A549 (cell line): ENCODE data around the gene GALNTL6. TPM values are rescaled to one million over a fixed set of nuclear protein-coding genes. Genes with fewer than 3 reads are reported as not detected.

Experiments used
- ATAC-seq, 2 experiments: fragments of 200-7000 bp in 1 of 2; fragments of >200 bp in 1 of 2; cut with Nextera tagmentation in 1 of 2; cut with Tn5 transposase in 1 of 2; 3 replicates each; pipeline versions ENCODE4 v1.8.0 to v1.9.1; 2018 to 2020; ENCODE audit warnings: mild to moderate bottlenecking in 1 of 2, moderate library complexity in 1 of 2
- CTCF ChIA-PET: fragments of 300-600 bp; sonication (Branson Sonifier 250); formaldehyde crosslinking; extraction: SDS; loops from one replicate; lab custom pipeline; 2021; ENCODE audit warnings: antibody characterized with exemption, inconsistent platforms; lab: Yijun Ruan, JAX
- POLR2A ChIA-PET: fragments of 350-600 bp; formaldehyde crosslinking; extraction: SDS; loops from one replicate; lab custom pipeline; 2021; ENCODE audit warnings: antibody characterized with exemption, inconsistent platforms; lab: Yijun Ruan, JAX
- DNase-seq, 2 experiments: peaks; one replicate each; pipeline versions ENCODE4 v3.0.0 to v3.0.0-alpha.2; 2011 to 2016; ENCODE audit warnings: low read depth in 1 of 2, low spot score in 1 of 2
- FAIRE-seq: peaks from 2 replicates; lab custom pipeline; 2011; peaks lifted over from hg19 to GRCh38; lab: Jason Lieb, UNC
- H3K27ac ChIP-seq, 2 experiments: fragments of >200 bp; sonication (Bioruptor Twin); formaldehyde crosslinking; 3 replicates each; pipeline ENCODE4 v1.5.1; 2016 to 2017
- H3K4me1 ChIP-seq: fragments of >200 bp; sonication (Bioruptor Twin); formaldehyde crosslinking; 3 replicates; pipeline ENCODE4 v1.6.1; 2016
- H3K4me2 ChIP-seq: fragments of >200 bp; sonication (Bioruptor Twin); formaldehyde crosslinking; 3 replicates; pipeline ENCODE4 v1.6.1; 2016
- H3K4me3 ChIP-seq: fragments of >200 bp; sonication (Bioruptor Twin); formaldehyde crosslinking; 3 replicates; pipeline ENCODE4 v1.5.1; 2016
- H3K9me3 ChIP-seq: fragments of >200 bp; sonication (Bioruptor Twin); formaldehyde crosslinking; 3 replicates; pipeline ENCODE4 v1.6.1; 2016
- ATOH8 ChIP-seq: fragments of 250-450 bp; sonication (Bioruptor Pico); IDR thresholded peaks from 2 replicates; pipeline ENCODE4 v1.5.0; 2020; ENCODE audit warnings: low read depth, mild to moderate bottlenecking, moderate library complexity
- CBX8 ChIP-seq: fragments of 200-600 bp; sonication (generic); IDR thresholded peaks from 2 replicates; pipeline ENCODE4 v1.6.1; 2016
- CHD4 ChIP-seq: fragments of 200-600 bp; sonication (generic); IDR thresholded peaks from 2 replicates; pipeline ENCODE4 v1.6.1; 2016; ENCODE audit warnings: antibody characterized with exemption, mild to moderate bottlenecking, borderline replicate concordance
- ELK1 ChIP-seq: fragments of 150-350 bp; IDR thresholded peaks from 2 replicates; pipeline ENCODE4 v1.6.1; 2014; ENCODE audit warnings: low read depth, mild to moderate bottlenecking, low read length
- ESRRA ChIP-seq: fragments of 150-350 bp; IDR thresholded peaks from 2 replicates; pipeline ENCODE4 v1.6.1; 2014; ENCODE audit warnings: mild to moderate bottlenecking, low read length, borderline replicate concordance
- FOSB ChIP-seq: fragments of 250-450 bp; sonication (Bioruptor Pico); IDR thresholded peaks from 2 replicates; pipeline ENCODE4 v1.5.0; 2020; ENCODE audit warnings: mild to moderate bottlenecking, moderate library complexity
- FOSL2 ChIP-seq, 2 experiments: fragments of 450-650 bp in 1 of 2; fragments of >200 bp in 1 of 2; sonication (Bioruptor Twin) in 1 of 2; formaldehyde crosslinking; IDR thresholded peaks; 2 replicates each; pipeline versions ENCODE4 v1.5.0 to v1.6.1; 2016 to 2020; ENCODE audit warnings: mild to moderate bottlenecking in 1 of 2, moderate library complexity in 1 of 2
- GATA3 ChIP-seq: IDR thresholded peaks from 2 replicates; pipeline ENCODE4 v1.6.1; 2012; ENCODE audit warnings: borderline replicate concordance
- HEYL ChIP-seq: fragments of 250-450 bp; sonication (Bioruptor Pico); IDR thresholded peaks from 2 replicates; pipeline ENCODE4 v1.8.0; 2021; ENCODE audit warnings: mild to moderate bottlenecking, moderate library complexity
- HOXB5 ChIP-seq: fragments of 250-450 bp; sonication (Bioruptor Pico); IDR thresholded peaks from 2 replicates; pipeline ENCODE4 v1.5.0; 2020; ENCODE audit warnings: mild to moderate bottlenecking, moderate library complexity
- JUN ChIP-seq, 2 experiments: fragments of >200 bp; sonication (Bioruptor Twin); formaldehyde crosslinking; IDR thresholded peaks; 2 replicates in 1 of 2; 3 replicates in 1 of 2; pipeline ENCODE4 v1.6.1; 2016 to 2017
- JUNB ChIP-seq: fragments of >200 bp; sonication (Bioruptor Twin); formaldehyde crosslinking; IDR thresholded peaks from 2 replicates; pipeline ENCODE4 v1.6.1; 2016
- MAFK ChIP-seq: fragments of 450-650 bp; IDR thresholded peaks from 2 replicates; pipeline ENCODE4 v1.6.1; 2014; ENCODE audit not compliant: partially characterized antibody
- MAZ ChIP-seq: fragments of 150-350 bp; IDR thresholded peaks from 2 replicates; pipeline ENCODE4 v1.6.1; 2014; ENCODE audit warnings: antibody characterized with exemption, low read depth, low read length, borderline replicate concordance
- MYC ChIP-seq: IDR thresholded peaks from 2 replicates; pipeline ENCODE4 v1.6.1; 2012; ENCODE audit warnings: mild to moderate bottlenecking, inconsistent platforms, low read length, improper control_type of control experiment, borderline replicate concordance
- POLR2A ChIP-seq: IDR thresholded peaks from 2 replicates; pipeline ENCODE4 v1.6.1; 2012; ENCODE audit warnings: mild to moderate bottlenecking, low read length
- RAD21 ChIP-seq, 2 experiments: fragments of >200 bp in 1 of 2; sonication (Bioruptor Twin) in 1 of 2; formaldehyde crosslinking in 1 of 2; IDR thresholded peaks in 1 of 2; conservative IDR thresholded peaks in 1 of 2; 2 replicates in 1 of 2; 3 replicates in 1 of 2; pipeline ENCODE4 v1.6.1; 2012 to 2018; ENCODE audit warnings: inconsistent platforms in 1 of 2
- RARB ChIP-seq: fragments of 250-450 bp; sonication (Bioruptor Pico); IDR thresholded peaks from 2 replicates; pipeline ENCODE4 v1.8.0; 2021; ENCODE audit warnings: mild to moderate bottlenecking, moderate library complexity
- RFX5 ChIP-seq: fragments of 450-650 bp; IDR thresholded peaks from 2 replicates; pipeline ENCODE4 v1.7.1; 2014; ENCODE audit warnings: antibody characterized with exemption, mild to moderate bottlenecking, moderate library complexity
- SMC3 ChIP-seq: fragments of >200 bp; sonication (Bioruptor Twin); formaldehyde crosslinking; IDR thresholded peaks from 3 replicates; pipeline ENCODE4 v1.6.1; 2018; ENCODE audit warnings: inconsistent platforms
- SREBF2 ChIP-seq: fragments of 450-650 bp; IDR thresholded peaks from 2 replicates; pipeline ENCODE4 v1.6.1; 2014; ENCODE audit warnings: mild to moderate bottlenecking, moderate library complexity
- USF2 ChIP-seq: fragments of 450-650 bp; IDR thresholded peaks from 2 replicates; pipeline ENCODE4 v1.6.1; 2014; ENCODE audit warnings: antibody characterized with exemption
- ZNF302 ChIP-seq: fragments of 250-450 bp; sonication (Bioruptor Pico); IDR thresholded peaks from 2 replicates; pipeline ENCODE4 v1.9.0; 2021; ENCODE audit warnings: inconsistent platforms, mild to moderate bottlenecking, moderate library complexity
- ZSCAN20 ChIP-seq: fragments of 250-450 bp; sonication (Bioruptor Pico); IDR thresholded peaks from 2 replicates; pipeline ENCODE4 v1.8.0; 2022; ENCODE audit warnings: mild to moderate bottlenecking, moderate library complexity
- WGBS: methylation state at CpG from one replicate; pipeline ENCODE4 v1.1.6; 2017; ENCODE audit errors: missing lambda C conversion rate; 5-methylcytosine and 5-hydroxymethylcytosine counted together
- polyA plus RNA-seq, 4 experiments: library from polyadenylated mRNA; depleted of rRNA in 3 of 4; stranded (reverse); fragments of >200 nt; fragmentation: RNase III in 1 of 4; extraction: RNeasy Plus Mini Kit Qiagen cat#74134 plus additional on column Dnase treatment in 1 of 4; gene quantifications; 2 replicates in 3 of 4; 3 replicates in 1 of 4; pipeline ENCODE4 v1.2.3, GENCODE V29; 2011 to 2017
- TF ChIP-seq, protein P1 (sequence below): IDR thresholded peaks from 2 replicates; pipeline ENCODE4 v1.6.1; 2012
- TF ChIP-seq, protein P2 (sequence below): IDR thresholded peaks from 2 replicates; pipeline ENCODE4 v1.6.1; 2012

Gene GALNTL6
- polyA plus RNA-seq, 2 of the 4 experiments (the other 2 are of a cell fraction) = 0.06 to 0.49 TPM

DNA sequence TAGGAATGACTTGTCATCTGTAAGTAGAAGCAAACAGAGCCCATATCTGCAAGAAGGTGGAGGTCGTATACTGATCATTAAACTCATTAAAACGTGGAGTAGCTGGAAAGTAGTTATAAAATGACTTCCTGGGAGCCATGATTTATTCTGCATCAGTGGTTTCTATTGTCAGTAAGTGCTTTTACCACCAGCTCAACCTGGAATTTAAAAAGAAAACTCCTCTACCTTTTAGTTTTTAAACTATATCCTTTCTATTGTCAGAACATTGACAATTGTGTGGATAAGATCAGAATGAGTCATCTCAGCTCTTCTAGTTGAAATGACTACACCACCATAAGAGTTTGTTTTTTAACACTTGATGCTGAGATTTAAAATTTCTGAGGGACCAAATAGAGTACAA, 704.2 kb downstream of the GALNTL6 start:
- no peak for DNase-seq
- Histone ChIP-seq H3K27ac (no peak overlapping the region), H3K4me2 (no peak overlapping the region), H3K9me3 (no peaks in the 10 kb centered on the region), H3K4me1 (no peaks in the 10 kb centered on the region), H3K4me3 (no peak overlapping the region)
- ATAC-seq = no peak
- ChIA-PET POLR2A (no interaction called here), CTCF (no interaction called here)
- 51% methylated on average over 2 of the region's 2 CpGs for WGBS
- TF ChIP-seq ESRRA = no peak
- FAIRE-seq = no peak

DNA sequence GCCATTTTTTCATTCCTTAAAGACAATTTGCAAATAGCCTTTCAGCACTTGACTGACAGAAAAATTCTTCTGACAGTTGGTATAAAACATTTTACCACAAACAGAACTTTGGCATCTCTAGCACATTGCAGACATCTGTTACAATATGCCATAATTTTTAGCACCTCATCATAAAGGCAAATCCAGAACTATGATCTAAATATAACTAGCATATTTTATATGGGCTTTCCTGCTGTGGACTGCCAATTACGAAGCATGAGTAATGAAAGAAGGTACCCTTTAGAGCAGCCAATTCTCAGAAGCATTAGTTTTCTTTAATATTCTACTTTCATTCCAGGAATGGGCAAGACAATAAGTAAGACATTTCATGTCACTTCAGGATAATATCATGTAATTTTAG, 708.0 kb downstream of the GALNTL6 start:
- Histone ChIP-seq H3K9me3 (no peaks in the 10 kb centered on the region), H3K4me2 (no peak overlapping the region), H3K4me1 (no peaks in the 10 kb centered on the region), H3K27ac (no peak overlapping the region), H3K4me3 (no peak overlapping the region)
- CTCF ChIA-PET = no interaction called here
- ATAC-seq = no peak
- 68% methylated on average over 1 of the region's 1 CpG for WGBS
- POLR2A ChIA-PET = no interaction called here
- DNase-seq = no peak
- no peak for TF ChIP-seq JUNB
- no peak for TF ChIP-seq CBX8
- TF ChIP-seq, protein P1, sequence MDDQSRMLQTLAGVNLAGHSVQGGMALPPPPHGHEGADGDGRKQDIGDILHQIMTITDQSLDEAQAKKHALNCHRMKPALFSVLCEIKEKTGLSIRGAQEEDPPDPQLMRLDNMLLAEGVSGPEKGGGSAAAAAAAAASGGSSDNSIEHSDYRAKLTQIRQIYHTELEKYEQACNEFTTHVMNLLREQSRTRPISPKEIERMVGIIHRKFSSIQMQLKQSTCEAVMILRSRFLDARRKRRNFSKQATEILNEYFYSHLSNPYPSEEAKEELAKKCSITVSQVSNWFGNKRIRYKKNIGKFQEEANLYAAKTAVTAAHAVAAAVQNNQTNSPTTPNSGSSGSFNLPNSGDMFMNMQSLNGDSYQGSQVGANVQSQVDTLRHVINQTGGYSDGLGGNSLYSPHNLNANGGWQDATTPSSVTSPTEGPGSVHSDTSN = no peak
- no peak for TF ChIP-seq HEYL
- FAIRE-seq = no peak

- 90% methylated on average over 1 of the region's 1 CpG for WGBS
- no peaks in the 10 kb centered on the region for H3K4me1 ChIP-seq
- H3K4me3 ChIP-seq = no peak overlapping the region
- ChIA-PET POLR2A (no interaction called here), CTCF (no interaction called here)
- FAIRE-seq (no peak), DNase-seq (no peak), ATAC-seq (no peak)
- H3K27ac ChIP-seq = no peak overlapping the region
- TF ChIP-seq HOXB5 (CRISPR knock-in tag) (no peak), USF2 (no peak), RARB (no peak), ZSCAN20 (CRISPR knock-in tag) (no peak), FOSL2 (IDR thresholded peaks at IDR 0.05) (no peak), FOSL2 (CRISPR knock-in tag; IDR thresholded peaks at IDR 0.05) (no peak), MAFK (no peak), FOSB (CRISPR knock-in tag) (no peak), ZNF302 (CRISPR knock-in tag) (no peak), GATA3 (no peak), ELK1 (no peak), JUNB (no peak)
- TF ChIP-seq, protein P2, sequence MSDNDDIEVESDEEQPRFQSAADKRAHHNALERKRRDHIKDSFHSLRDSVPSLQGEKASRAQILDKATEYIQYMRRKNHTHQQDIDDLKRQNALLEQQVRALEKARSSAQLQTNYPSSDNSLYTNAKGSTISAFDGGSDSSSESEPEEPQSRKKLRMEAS = no peak
- no peaks in the 10 kb centered on the region for H3K9me3 ChIP-seq
- no peak overlapping the region for H3K4me2 ChIP-seq
Measured at GRCh38 chr4:172521680-172522079, 708.5 kb downstream of the GALNTL6 start.

- POLR2A ChIA-PET = no interaction called here
- no peak overlapping the region for H3K27ac ChIP-seq
- H3K4me3 ChIP-seq = no peak overlapping the region
- WGBS = 77% methylated on average over 4 of the region's 4 CpGs
- TF ChIP-seq POLR2A (no peak), CBX8 (no peak), CHD4 (no peak), RAD21 (conservative IDR thresholded peaks at IDR 0.05 in 1 of 2, IDR thresholded peaks at IDR 0.05 in 1 of 2) (no peak), ATOH8 (CRISPR knock-in tag) (no peak), SREBF2 (no peak), MYC (no peak), GATA3 (no peak), JUN (IDR thresholded peaks at IDR 0.05) (no peak), MAZ (no peak), RFX5 (no peak), SMC3 (no peak)
- TF ChIP-seq, protein P2 = no peak
- no peak overlapping the region for H3K4me2 ChIP-seq
- H3K9me3 ChIP-seq = no peaks in the 10 kb centered on the region
- FAIRE-seq (no peak), DNase-seq (no peak), ATAC-seq (no peak)
- CTCF ChIA-PET = no interaction called here
- H3K4me1 ChIP-seq = no peaks in the 10 kb centered on the region
Measured at GRCh38 chr4:172543249-172543648, 730.0 kb downstream of the GALNTL6 start.
